Measurements from ENCODE around the gene TMEM54.
A peak's percentile ranks its signal among the peaks of the same experiment; 100 is the strongest.

The TMEM54 gene

DNA sequence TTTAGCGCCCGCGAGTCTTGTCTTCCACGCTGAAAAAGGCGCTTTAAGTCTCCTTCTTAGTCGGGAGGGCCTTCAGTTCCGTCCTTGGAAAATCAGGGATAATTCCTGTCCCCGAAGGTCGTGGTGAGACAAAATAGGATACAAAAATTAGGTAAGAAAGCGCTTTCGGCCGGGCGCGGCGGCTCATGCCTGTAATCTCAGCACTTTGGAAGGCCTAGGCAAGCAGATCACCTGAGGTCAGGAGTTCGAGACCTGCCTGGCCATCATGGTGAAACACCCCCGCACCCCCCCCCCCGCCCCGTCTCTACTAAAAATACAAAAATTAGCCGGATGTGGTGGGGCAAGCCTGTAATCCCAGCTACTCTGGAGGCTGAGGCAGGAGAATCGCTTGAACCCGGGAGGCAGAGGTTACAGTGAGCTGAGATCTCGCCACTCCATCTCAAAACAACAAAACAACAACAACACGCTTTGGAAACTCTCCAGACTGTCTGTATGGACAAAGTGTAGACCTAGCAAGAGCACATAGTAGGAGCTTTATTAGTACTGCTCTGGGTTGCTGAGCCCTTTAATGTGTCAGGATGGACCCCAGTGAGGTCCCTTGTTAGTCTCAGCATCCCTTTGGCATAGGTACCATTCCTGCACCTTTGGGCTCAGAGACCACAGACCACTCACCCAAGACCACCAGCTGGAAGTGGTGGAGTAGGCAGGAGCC, 790 bp upstream of the TMEM54 start:
- TF ChIP-seq EZH2phosphoT487 (conservative IDR thresholded peaks at IDR 0.05; ENCODE audit: low read length): no peak
- TF ChIP-seq, protein P1, sequence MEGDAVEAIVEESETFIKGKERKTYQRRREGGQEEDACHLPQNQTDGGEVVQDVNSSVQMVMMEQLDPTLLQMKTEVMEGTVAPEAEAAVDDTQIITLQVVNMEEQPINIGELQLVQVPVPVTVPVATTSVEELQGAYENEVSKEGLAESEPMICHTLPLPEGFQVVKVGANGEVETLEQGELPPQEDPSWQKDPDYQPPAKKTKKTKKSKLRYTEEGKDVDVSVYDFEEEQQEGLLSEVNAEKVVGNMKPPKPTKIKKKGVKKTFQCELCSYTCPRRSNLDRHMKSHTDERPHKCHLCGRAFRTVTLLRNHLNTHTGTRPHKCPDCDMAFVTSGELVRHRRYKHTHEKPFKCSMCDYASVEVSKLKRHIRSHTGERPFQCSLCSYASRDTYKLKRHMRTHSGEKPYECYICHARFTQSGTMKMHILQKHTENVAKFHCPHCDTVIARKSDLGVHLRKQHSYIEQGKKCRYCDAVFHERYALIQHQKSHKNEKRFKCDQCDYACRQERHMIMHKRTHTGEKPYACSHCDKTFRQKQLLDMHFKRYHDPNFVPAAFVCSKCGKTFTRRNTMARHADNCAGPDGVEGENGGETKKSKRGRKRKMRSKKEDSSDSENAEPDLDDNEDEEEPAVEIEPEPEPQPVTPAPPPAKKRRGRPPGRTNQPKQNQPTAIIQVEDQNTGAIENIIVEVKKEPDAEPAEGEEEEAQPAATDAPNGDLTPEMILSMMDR (IDR thresholded peaks at IDR 0.05; ENCODE audit: insufficient read depth, low read length, poor library complexity, severe bottlenecking): no peak
- Histone ChIP-seq H3K9me3 (ENCODE audit: insufficient read depth, low read length) (no peaks in the 10 kb centered on the region), H4K20me1 (ENCODE audit: low read depth, low read length) (no peaks in the 10 kb centered on the region), H3K4me2 (ENCODE audit: low read depth, low read length, poor library complexity, severe bottlenecking) (peak overlapping the region; percentile 56), H3F3A (ENCODE audit: insufficient read depth) (no peaks in the 10 kb centered on the region), H3K79me2 (ENCODE audit: insufficient read depth, low read length) (no peaks in the 10 kb centered on the region), H3K36me3 (ENCODE audit: low read length) (no peaks in the 10 kb centered on the region), H2AFZ (ENCODE audit: low read depth, low read length, severe bottlenecking) (no peak overlapping the region), H3K4me3 (ENCODE audit: insufficient read depth, low read length, poor library complexity, severe bottlenecking) (peak overlapping the region; percentile 47), H3K9me2 (replicated peaks; ENCODE audit: insufficient read depth, low read length) (no peaks in the 10 kb centered on the region), H3K9ac (ENCODE audit: low read length) (peak overlapping the region; percentile 26; the same call in 1 of the 2 replicates), H3K27me3 (ENCODE audit: low read length) (no peaks in the 10 kb centered on the region), H3K27ac (ENCODE audit: low read depth, low read length) (no peak overlapping the region)

GRCh38 chr1:32900371-32900955, 726 bp downstream of the TMEM54 start:
- H4K20me1 ChIP-seq (ENCODE audit: low read depth, low read length): no peaks in the 10 kb centered on the region
- H3K9me2 ChIP-seq (replicated peaks; ENCODE audit: insufficient read depth, low read length): no peaks in the 10 kb centered on the region
- no peak overlapping the region for H2AFZ ChIP-seq (ENCODE audit: low read depth, low read length, severe bottlenecking)
- no peaks in the 10 kb centered on the region for H3K36me3 ChIP-seq (ENCODE audit: low read length)
- no peak overlapping the region for H3K27ac ChIP-seq (ENCODE audit: low read depth, low read length)
- no peaks in the 10 kb centered on the region for H3K27me3 ChIP-seq (ENCODE audit: low read length)
- no peaks in the 10 kb centered on the region for H3F3A ChIP-seq (ENCODE audit: insufficient read depth)
- H3K4me3 ChIP-seq (ENCODE audit: insufficient read depth, low read length, poor library complexity, severe bottlenecking): peak overlapping the region; percentile 46
- peak overlapping the region; percentile 41; the same call in 1 of the 2 replicates for H3K9ac ChIP-seq (ENCODE audit: low read length)
- H3K4me2 ChIP-seq (ENCODE audit: low read depth, low read length, poor library complexity, severe bottlenecking): peak overlapping the region; percentile 60
- TF ChIP-seq, protein P1 (IDR thresholded peaks at IDR 0.05; ENCODE audit: insufficient read depth, low read length, poor library complexity, severe bottlenecking): no peak
- TF ChIP-seq EZH2phosphoT487 (conservative IDR thresholded peaks at IDR 0.05; ENCODE audit: low read length): no peak
- no peaks in the 10 kb centered on the region for H3K9me3 ChIP-seq (ENCODE audit: insufficient read depth, low read length)
- no peaks in the 10 kb centered on the region for H3K79me2 ChIP-seq (ENCODE audit: insufficient read depth, low read length)

GRCh38 chr1:32899586-32900296, 1.4 kb downstream of the TMEM54 start:
- no peak for TF ChIP-seq EZH2phosphoT487 (conservative IDR thresholded peaks at IDR 0.05; ENCODE audit: low read length)
- TF ChIP-seq, protein P1 (IDR thresholded peaks at IDR 0.05; ENCODE audit: insufficient read depth, low read length, poor library complexity, severe bottlenecking): no peak
- no peaks in the 10 kb centered on the region for H3K36me3 ChIP-seq (ENCODE audit: low read length)
- H4K20me1 ChIP-seq (ENCODE audit: low read depth, low read length): no peaks in the 10 kb centered on the region
- H3K4me2 ChIP-seq (ENCODE audit: low read depth, low read length, poor library complexity, severe bottlenecking): no peak overlapping the region
- H3K4me3 ChIP-seq (ENCODE audit: insufficient read depth, low read length, poor library complexity, severe bottlenecking): no peak overlapping the region
- H3K27ac ChIP-seq (ENCODE audit: low read depth, low read length): no peak overlapping the region
- no peaks in the 10 kb centered on the region for H3K27me3 ChIP-seq (ENCODE audit: low read length)
- no peaks in the 10 kb centered on the region for H3K9me2 ChIP-seq (replicated peaks; ENCODE audit: insufficient read depth, low read length)
- H3K79me2 ChIP-seq (ENCODE audit: insufficient read depth, low read length): no peaks in the 10 kb centered on the region
- no peak overlapping the region for H3K9ac ChIP-seq (ENCODE audit: low read length)
- no peaks in the 10 kb centered on the region for H3F3A ChIP-seq (ENCODE audit: insufficient read depth)
- no peaks in the 10 kb centered on the region for H3K9me3 ChIP-seq (ENCODE audit: insufficient read depth, low read length)
- no peak overlapping the region for H2AFZ ChIP-seq (ENCODE audit: low read depth, low read length, severe bottlenecking)
